IMR-90 (cell line): ENCODE results near the gene CACNA2D3. TPM values are rescaled to one million over a fixed set of nuclear protein-coding genes. Genes with fewer than 3 reads are reported as not detected.

Experiments
- ATAC-seq: fragments of 200-7000 bp; cut with Tn5 transposase; 2 replicates; pipeline ENCODE4 v1.9.1; 2020; ENCODE audit warnings: low read depth, mild to moderate bottlenecking, moderate library complexity
- BruUV-seq: library from RNA; stranded (reverse); fragments of 400-500 nt; replicated peaks from 2 replicates; lab custom pipeline; 2021; lab: Mats Ljungman, UMichigan
- CTCF ChIA-PET: fragments of 300-600 bp; formaldehyde crosslinking; extraction: SDS; loops from one replicate; lab custom pipeline; 2021; ENCODE audit warnings: antibody characterized with exemption; lab: Yijun Ruan, JAX
- POLR2A ChIA-PET: fragments of 300-600 bp; sonication (Branson Sonifier 250); formaldehyde crosslinking; loops from one replicate; lab custom pipeline; 2022; ENCODE audit warnings: antibody characterized with exemption; ENCODE audit not compliant: unreplicated experiment; lab: Charles Lee
- DNase-seq: peaks from one replicate; pipeline ENCODE4 v3.0.0; 2013
- H2AFZ ChIP-seq: replicated peaks from 2 replicates; pipeline ENCODE3; 2013; ENCODE audit warnings: low read length, mild to moderate bottlenecking; ENCODE audit not compliant: poor library complexity
- H2AK5ac ChIP-seq: 2 replicates; pipeline ENCODE4 v1.6.1; 2013; ENCODE audit warnings: low read depth, low read length, inconsistent platforms
- H2AK9ac ChIP-seq: replicated peaks from 2 replicates; pipeline ENCODE3; 2013; ENCODE audit warnings: mild to moderate bottlenecking, low read depth, low read length, moderate library complexity; ENCODE audit not compliant: poor library complexity
- H2BK120ac ChIP-seq: 2 replicates; pipeline ENCODE4 v1.6.1; 2013; ENCODE audit warnings: low read depth, low read length, inconsistent platforms
- H2BK15ac ChIP-seq: 3 replicates; pipeline ENCODE4 v1.6.1; 2013; ENCODE audit warnings: low read depth, low read length, inconsistent platforms
- H2BK20ac ChIP-seq: 2 replicates; pipeline ENCODE4 v1.6.1; 2013; ENCODE audit warnings: low read depth, mild to moderate bottlenecking, inconsistent platforms, low read length, moderate library complexity
- H2BK5ac ChIP-seq: 2 replicates; pipeline ENCODE4 v1.6.1; 2013; ENCODE audit warnings: mild to moderate bottlenecking, low read depth, low read length, inconsistent platforms; ENCODE audit not compliant: poor library complexity, severe bottlenecking
- H3K14ac ChIP-seq: replicated peaks from 2 replicates; pipeline ENCODE4 v1.6.1; 2013; ENCODE audit warnings: low read depth, low read length, inconsistent platforms
- H3K18ac ChIP-seq: 2 replicates; pipeline ENCODE4 v1.6.1; 2013; ENCODE audit warnings: low read depth, low read length, control low read depth
- H3K23ac ChIP-seq: 2 replicates; pipeline ENCODE4 v1.6.1; 2013; ENCODE audit warnings: low read depth, low read length, inconsistent platforms
- H3K27ac ChIP-seq: 2 replicates; pipeline ENCODE4 v1.5.1; 2013; ENCODE audit warnings: mild to moderate bottlenecking, control low read depth, low read length; ENCODE audit not compliant: insufficient read depth
- H3K27me3 ChIP-seq: 2 replicates; pipeline ENCODE4 v1.6.1; 2013; ENCODE audit warnings: low read length; ENCODE audit not compliant: control insufficient read depth, insufficient read depth
- H3K36me3 ChIP-seq: 2 replicates; pipeline ENCODE4 v1.6.1; 2013; ENCODE audit warnings: low read length, mixed read lengths; ENCODE audit not compliant: control insufficient read depth, insufficient read depth
- H3K4ac ChIP-seq: 2 replicates; pipeline ENCODE4 v1.6.1; 2013; ENCODE audit warnings: low read depth, low read length, inconsistent platforms
- H3K4me1 ChIP-seq: 2 replicates; pipeline ENCODE4 v1.6.1; 2013; ENCODE audit warnings: low read length, mixed read lengths; ENCODE audit not compliant: control insufficient read depth, insufficient read depth
- H3K4me2 ChIP-seq: 2 replicates; pipeline ENCODE4 v1.6.1; 2013; ENCODE audit warnings: low read depth, mild to moderate bottlenecking, control low read depth, low read length, moderate library complexity
- H3K4me3 ChIP-seq: 2 replicates; pipeline ENCODE4 v1.5.1; 2013; ENCODE audit warnings: low read depth, mild to moderate bottlenecking, control low read depth, low read length, moderate library complexity; ENCODE audit not compliant: insufficient read depth
- H3K56ac ChIP-seq: 2 replicates; pipeline ENCODE4 v1.6.1; 2013; ENCODE audit warnings: low read length, inconsistent platforms; ENCODE audit not compliant: insufficient read depth; ENCODE audit errors: extremely low read depth
- H3K79me1 ChIP-seq, 2 experiments: 2 replicates each; pipeline ENCODE4 v1.6.1; 2013; ENCODE audit warnings: low read length in 2 of 2, inconsistent platforms in 1 of 2, low read depth in 1 of 2
- H3K9ac ChIP-seq: 2 replicates; pipeline ENCODE4 v1.6.1; 2013; ENCODE audit warnings: low read depth, low read length, control low read depth
- H3K9me1 ChIP-seq: 2 replicates; pipeline ENCODE4 v1.6.1; 2013; ENCODE audit warnings: low read length, inconsistent platforms; ENCODE audit not compliant: insufficient read depth
- H3K9me3 ChIP-seq: 2 replicates; pipeline ENCODE4 v1.6.1; 2013; ENCODE audit warnings: low read length; ENCODE audit not compliant: control insufficient read depth, insufficient read depth
- H4K20me1 ChIP-seq: 2 replicates; pipeline ENCODE4 v1.6.1; 2013; ENCODE audit warnings: low read length, inconsistent platforms; ENCODE audit not compliant: insufficient read depth
- H4K5ac ChIP-seq: 2 replicates; pipeline ENCODE4 v1.6.1; 2013; ENCODE audit warnings: mild to moderate bottlenecking, low read depth, low read length, control low read depth
- H4K8ac ChIP-seq, 2 experiments: 2 replicates each; pipeline ENCODE4 v1.6.1; 2013; ENCODE audit warnings: low read depth in 2 of 2, low read length in 2 of 2, control low read depth in 1 of 2, inconsistent platforms in 1 of 2
- H4K91ac ChIP-seq: 2 replicates; pipeline ENCODE4 v1.6.1; 2013; ENCODE audit warnings: low read depth, low read length, inconsistent platforms; ENCODE audit not compliant: insufficient read depth
- BHLHE40 ChIP-seq: fragments of 150-350 bp; IDR thresholded peaks from 2 replicates; pipeline ENCODE4 v1.6.1; 2016; ENCODE audit warnings: mild to moderate bottlenecking, low read depth, low read length
- CEBPB ChIP-seq: IDR thresholded peaks from 2 replicates; pipeline ENCODE4 v1.6.1; 2012; ENCODE audit warnings: low read depth, low read length, improper control_type of control experiment
- CHD1 ChIP-seq: IDR thresholded peaks from 2 replicates; pipeline ENCODE4 v1.6.1; 2012; ENCODE audit warnings: low read depth, low read length, improper control_type of control experiment
- CTCF ChIP-seq: conservative IDR thresholded peaks from 2 replicates; pipeline ENCODE4 v1.5.1; 2012; ENCODE audit warnings: mild to moderate bottlenecking, low read depth, low read length, improper control_type of control experiment
- FOS ChIP-seq: fragments of 150-350 bp; IDR thresholded peaks from 2 replicates; pipeline ENCODE4 v1.6.1; 2016; ENCODE audit warnings: low read depth, low read length
- MAFK ChIP-seq: IDR thresholded peaks from 2 replicates; pipeline ENCODE4 v1.6.1; 2012; ENCODE audit warnings: low read depth, low read length, improper control_type of control experiment
- MAZ ChIP-seq: IDR thresholded peaks from 2 replicates; pipeline ENCODE4 v1.6.1; 2012; ENCODE audit warnings: low read depth, mild to moderate bottlenecking, low read length, improper control_type of control experiment, moderate library complexity, borderline replicate concordance
- MXI1 ChIP-seq: IDR thresholded peaks from 2 replicates; pipeline ENCODE4 v1.6.1; 2012; ENCODE audit warnings: low read depth, mild to moderate bottlenecking, low read length, moderate library complexity, borderline replicate concordance
- NFE2L2 ChIP-seq: fragments of 150-350 bp; IDR thresholded peaks from 2 replicates; pipeline ENCODE4 v1.6.1; 2016; ENCODE audit warnings: low read depth, mild to moderate bottlenecking, low read length
- POLR2A ChIP-seq: IDR thresholded peaks from 2 replicates; pipeline ENCODE4 v1.6.1; 2012; ENCODE audit warnings: mild to moderate bottlenecking, low read depth, low read length
- RAD21 ChIP-seq: IDR thresholded peaks from 2 replicates; pipeline ENCODE4 v1.6.1; 2012; ENCODE audit warnings: low read length, improper control_type of control experiment
- RCOR1 ChIP-seq: IDR thresholded peaks from 2 replicates; pipeline ENCODE4 v1.6.1; 2012; ENCODE audit warnings: mild to moderate bottlenecking, low read length, improper control_type of control experiment; ENCODE audit not compliant: insufficient replicate concordance
- RFX5 ChIP-seq: IDR thresholded peaks from 2 replicates; pipeline ENCODE4 v1.8.0; 2012; ENCODE audit warnings: low read depth, mild to moderate bottlenecking, low read length, moderate library complexity
- USF2 ChIP-seq: fragments of 150-350 bp; IDR thresholded peaks from 2 replicates; pipeline ENCODE4 v1.6.1; 2017; ENCODE audit warnings: mild to moderate bottlenecking, antibody characterized with exemption, low read length, low read depth
- WGBS, 2 experiments: methylation state at CpG; one replicate each; pipeline versions ENCODE4 v1.1.5 to v1.1.7; 2013; ENCODE audit warnings: missing lambda C conversion rate in 2 of 2; ENCODE audit not compliant: insufficient read length in 1 of 2; ENCODE audit errors: extremely low coverage in 2 of 2; 5-methylcytosine and 5-hydroxymethylcytosine counted together
- dilution Hi-C: fragments of 300-500 bp; cut with HindIII; formaldehyde crosslinking; loops from one replicate; pipeline ENCODE4 v1.14.3; 2018; ENCODE audit warnings: low sequenced_read_pairs; ENCODE audit not compliant: unreplicated experiment
- in situ Hi-C: fragments of 300-500 bp; cut with MboI; formaldehyde crosslinking; loops from 3 replicates; pipeline ENCODE4 v1.14.3; 2019; ENCODE audit warnings: low sequenced_read_pairs, inconsistent platforms, mixed read lengths
- intact Hi-C: fragments of 100-400 bp; cut with micrococcal nuclease; formaldehyde crosslinking; loops from 2 replicates; pipeline ENCODE4 v1.10.0; 2022
- polyA plus RNA-seq, 3 experiments: library from polyadenylated mRNA; depleted of rRNA; stranded (reverse); fragments of >200 nt; gene quantifications; 2 replicates each; pipeline ENCODE4 v1.2.3, GENCODE V29; 2012; ENCODE audit warnings: low replicate concordance in 1 of 3
- total RNA-seq: library from RNA; depleted of rRNA; stranded (reverse); fragments of >200 nt; gene quantifications from 2 replicates; pipeline ENCODE4 v1.2.3, GENCODE V29; 2012

CACNA2D3 gene
- total and polyA plus RNA-seq, 2 of the 4 experiments (the other 2 are of a cell fraction): 0.36 to 0.41 TPM

- Histone ChIP-seq H4K20me1 (no peaks in the 10 kb centered on the region), H2BK120ac (no peak overlapping the region), H3K18ac (no peak overlapping the region), H3K14ac (no peak overlapping the region), H2BK5ac (no peak overlapping the region), H2BK15ac (no peak overlapping the region), H4K8ac (no peak overlapping the region), H3K4ac (no peak overlapping the region), H4K91ac (no peak overlapping the region), H3K9me3 (no peaks in the 10 kb centered on the region), H3K27me3 (no peaks in the 10 kb centered on the region), H3K79me1 (no peaks in the 10 kb centered on the region), H2BK20ac (no peak overlapping the region), H3K27ac (no peak overlapping the region), H3K4me3 (no peak overlapping the region), H3K9ac (no peak overlapping the region), H3K4me1 (no peaks in the 10 kb centered on the region), H2AFZ (no peak overlapping the region), H2AK5ac (no peak overlapping the region), H3K23ac (no peak overlapping the region), H4K5ac (no peak overlapping the region), H3K36me3 (no peaks in the 10 kb centered on the region), H3K4me2 (no peak overlapping the region), H2AK9ac (no peak overlapping the region), H3K56ac (no peak overlapping the region), H3K9me1 (no peaks in the 10 kb centered on the region)
- BruUV-seq: no TSS peak
- dilution Hi-C loops (no loop called here), in situ Hi-C loops (no loop called here), intact Hi-C loops (no loop called here)
- ATAC-seq: no peak
- WGBS, 2 experiments: no CpG with 5 or more reads among the region's 1 CpG
- POLR2A ChIA-PET: no interaction called here
- no peak for DNase-seq
- CTCF ChIA-PET: no interaction called here
- TF ChIP-seq RFX5: no peak
- TF ChIP-seq MAFK: no peak
- TF ChIP-seq CHD1: no peak
- no peak for TF ChIP-seq BHLHE40
- no peak for TF ChIP-seq CTCF
- no peak for TF ChIP-seq FOS
- no peak for TF ChIP-seq MAZ
- TF ChIP-seq CEBPB: no peak
- no peak for TF ChIP-seq USF2
- no peak for TF ChIP-seq RCOR1
- TF ChIP-seq POLR2A: no peak
- TF ChIP-seq RAD21: no peak
- no peak for TF ChIP-seq MXI1
- TF ChIP-seq NFE2L2: no peak
Measured at GRCh38 chr3:54703923-54704322, 581.6 kb downstream of the CACNA2D3 start.
